ENCODE data around the gene C4orf51.
"Not testable (repeated sequence)": the region's sequence is repeated elsewhere in the genome, so short reads cannot be mapped to it uniquely, and the experiment has no call there.

The C4orf51 gene

DNA sequence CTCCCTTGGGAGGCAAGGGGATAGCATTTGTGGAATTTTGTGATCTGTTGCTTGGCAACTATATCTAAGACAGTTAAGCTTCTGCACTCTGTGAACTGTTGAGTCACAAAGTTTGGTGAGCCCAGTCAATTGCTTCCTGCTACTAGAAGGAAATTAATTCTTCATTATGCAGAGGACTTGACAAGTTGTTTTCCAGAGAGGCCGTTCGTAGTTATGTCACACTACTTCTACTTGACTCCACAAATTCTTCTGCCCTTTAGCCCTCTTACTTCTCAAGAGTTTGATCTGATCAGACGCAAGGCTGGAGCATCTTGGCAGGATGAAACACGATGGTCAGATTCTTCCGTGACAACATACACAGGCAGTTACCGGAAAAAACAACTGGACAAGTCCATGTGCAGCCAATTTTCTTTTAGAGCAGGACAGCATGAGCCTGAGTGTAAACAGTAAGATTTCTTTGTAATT is at the start of gene C4orf51:
Gene C4orf51 (plus strand): TSS at position 156 of the 465 bp plus-strand sequence. CDS start 58 bp downstream, at position 214.
- no peak for DNase-seq (ENCODE audit: low spot score)

DNA sequence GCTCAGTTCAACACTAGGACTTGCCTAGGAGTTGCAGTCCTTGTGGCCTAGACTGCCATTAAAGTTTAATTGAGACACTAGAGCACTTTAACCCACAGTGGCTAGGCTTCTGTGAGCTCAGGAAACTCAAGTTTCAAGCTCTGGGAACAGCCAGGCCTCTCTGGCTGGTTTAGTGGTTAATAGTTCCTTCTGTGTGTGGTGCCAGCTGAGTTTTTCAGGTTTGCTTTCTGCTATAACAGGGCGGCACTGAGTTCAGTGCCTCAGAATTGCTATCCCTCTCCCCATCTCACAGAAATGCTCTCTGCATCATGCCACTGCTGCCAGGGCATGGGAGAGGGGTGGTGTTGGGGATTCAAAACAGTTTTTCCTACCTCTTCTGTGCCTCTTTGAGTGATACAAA is 44.8 kb upstream of the C4orf51 start:
- no peak for DNase-seq (ENCODE audit: low spot score)

DNA sequence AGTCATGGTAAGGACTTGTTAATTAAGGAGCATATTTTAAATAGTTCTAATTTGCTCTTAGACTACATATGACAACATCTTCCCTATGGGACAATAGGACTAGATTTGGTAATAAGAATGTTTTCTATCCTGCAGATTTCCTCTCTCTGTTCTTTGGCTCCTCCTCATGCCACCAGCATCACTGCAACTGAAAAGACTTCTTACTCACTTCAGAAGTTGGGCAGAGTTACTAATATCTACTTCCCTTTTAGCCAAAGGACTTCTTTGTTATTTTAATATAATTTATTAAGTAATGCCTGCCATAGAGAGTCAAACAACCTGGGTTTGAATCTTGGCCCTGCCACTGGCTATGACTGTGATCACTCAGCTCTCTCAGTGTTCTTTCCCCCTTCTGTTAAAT is 44.3 kb upstream of the C4orf51 start:
- no peak for DNase-seq (ENCODE audit: low spot score)

DNA sequence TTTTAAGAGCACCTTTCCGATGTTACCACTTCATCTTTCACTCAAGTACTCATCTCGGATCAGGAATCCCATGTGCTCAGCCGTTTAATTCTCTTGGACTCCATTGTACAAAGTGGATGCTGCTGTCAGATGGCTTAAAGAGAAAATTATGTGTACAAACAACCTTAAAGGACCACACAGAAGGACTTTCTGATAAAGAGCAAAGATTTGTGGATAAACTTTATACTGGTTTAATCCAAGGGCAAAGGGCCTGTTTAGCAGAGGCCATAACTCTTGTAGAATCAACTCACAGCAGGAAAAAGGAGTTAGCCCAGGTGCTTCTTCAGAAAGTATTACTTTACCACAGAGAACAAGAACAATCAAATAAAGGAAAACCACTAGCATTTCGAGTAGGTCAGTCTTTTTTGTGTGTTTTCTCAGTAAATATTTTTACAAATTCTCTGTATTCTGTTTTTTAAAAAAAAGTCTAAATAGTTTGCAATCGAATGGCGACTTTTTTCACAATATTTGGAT is 40.7 kb upstream of the C4orf51 start:
- no peak for DNase-seq (ENCODE audit: low spot score)

DNA sequence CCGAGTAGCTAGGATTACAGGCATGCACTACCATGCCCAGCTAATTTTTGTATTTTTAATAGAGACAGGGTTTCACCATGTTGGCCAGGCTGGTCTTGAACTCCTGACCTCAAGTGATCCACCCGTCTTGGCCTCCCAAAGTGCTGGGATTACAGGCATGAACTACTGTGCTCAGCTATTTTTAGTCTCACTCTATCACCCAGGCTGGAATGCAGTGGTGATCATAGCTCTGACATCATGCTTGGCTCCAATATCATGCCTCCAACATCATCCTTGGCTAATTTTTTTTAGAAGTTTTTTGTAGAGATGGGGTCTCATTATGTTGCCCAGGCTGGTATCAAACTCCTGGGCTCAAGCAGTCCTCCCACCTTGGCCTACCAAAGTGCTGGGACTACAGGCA is 39.7 kb upstream of the C4orf51 start:
- not testable (repeated sequence) for DNase-seq (ENCODE audit: low spot score)

DNA sequence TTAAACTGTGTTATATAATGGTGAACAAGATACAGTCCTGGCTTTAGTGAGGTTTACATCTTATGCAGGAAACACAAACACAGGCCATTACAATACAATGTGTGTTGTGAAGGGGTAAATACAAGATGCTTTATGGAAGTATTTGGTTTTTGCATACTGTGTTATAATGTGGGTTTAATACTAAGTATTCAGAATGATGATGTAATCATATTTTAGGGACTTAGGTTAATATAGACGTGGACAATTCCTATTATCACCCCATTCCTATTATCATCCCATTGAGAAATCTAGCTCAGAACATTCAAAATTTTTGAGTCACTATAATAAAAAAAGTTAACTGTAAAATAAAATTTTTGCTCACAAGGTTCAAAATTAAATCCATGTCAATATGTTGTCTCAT is 36.7 kb upstream of the C4orf51 start:
- DNase-seq (ENCODE audit: low spot score), result no peak

DNA sequence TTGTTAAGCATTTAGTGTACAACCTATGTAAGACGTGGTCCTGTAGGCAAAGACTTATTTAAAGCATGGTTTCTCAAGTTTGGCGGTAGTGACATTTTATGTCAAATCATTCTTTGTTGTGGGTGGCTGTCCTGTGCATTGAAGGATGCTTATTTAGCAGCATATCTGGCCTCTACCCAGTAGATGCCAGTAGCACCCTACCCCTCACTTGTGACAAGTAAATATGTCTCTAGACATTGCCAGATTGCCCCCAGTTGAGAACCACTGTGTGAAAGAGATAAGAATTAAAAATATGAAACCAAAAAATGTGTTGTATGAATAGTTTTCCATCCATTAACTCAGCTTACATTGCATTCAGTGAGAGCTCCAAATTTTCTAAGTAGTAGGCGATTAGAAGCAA is 35.2 kb upstream of the C4orf51 start:
- DNase-seq (ENCODE audit: low spot score), result no peak

DNA sequence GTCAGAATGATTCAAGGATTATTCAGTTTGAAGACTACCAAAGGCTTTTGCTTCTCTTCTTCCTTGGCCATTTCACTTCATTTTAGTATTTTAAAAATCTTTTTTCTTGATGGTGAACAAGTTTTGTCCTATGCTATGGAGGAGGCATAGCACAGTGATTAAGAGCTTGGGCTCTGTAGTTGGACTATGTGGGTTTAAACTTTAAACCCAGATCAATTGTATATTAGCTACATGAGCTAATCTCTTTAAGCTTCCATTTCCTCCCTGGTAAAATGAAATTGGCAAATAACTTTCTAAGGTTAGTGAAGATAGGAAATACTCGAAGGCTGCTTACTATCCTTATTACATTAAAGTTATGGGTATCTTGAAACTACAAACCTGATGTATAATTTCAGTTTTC is 23.8 kb upstream of the C4orf51 start:
- no peak for DNase-seq (ENCODE audit: low spot score)

DNA sequence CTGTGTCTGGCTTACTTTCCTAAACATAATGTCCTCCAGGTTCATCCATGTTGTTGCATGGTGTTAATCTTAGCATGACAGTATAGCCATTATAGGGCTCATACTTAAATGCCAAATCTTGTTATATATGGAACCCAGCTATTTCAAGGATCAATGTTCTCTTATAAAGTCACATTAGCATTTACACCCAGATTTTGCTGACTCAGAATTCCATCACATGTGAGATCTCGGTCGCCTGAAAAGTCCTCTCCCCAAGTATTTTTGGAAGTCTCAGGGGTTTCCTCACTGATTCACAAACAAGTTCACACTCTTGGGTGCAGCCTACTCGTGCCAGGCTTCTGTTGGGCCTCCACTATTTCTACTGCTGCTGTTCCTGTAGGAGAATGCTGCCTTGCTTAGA is 19.9 kb upstream of the C4orf51 start:
- DNase-seq (ENCODE audit: low spot score), result no peak

DNA sequence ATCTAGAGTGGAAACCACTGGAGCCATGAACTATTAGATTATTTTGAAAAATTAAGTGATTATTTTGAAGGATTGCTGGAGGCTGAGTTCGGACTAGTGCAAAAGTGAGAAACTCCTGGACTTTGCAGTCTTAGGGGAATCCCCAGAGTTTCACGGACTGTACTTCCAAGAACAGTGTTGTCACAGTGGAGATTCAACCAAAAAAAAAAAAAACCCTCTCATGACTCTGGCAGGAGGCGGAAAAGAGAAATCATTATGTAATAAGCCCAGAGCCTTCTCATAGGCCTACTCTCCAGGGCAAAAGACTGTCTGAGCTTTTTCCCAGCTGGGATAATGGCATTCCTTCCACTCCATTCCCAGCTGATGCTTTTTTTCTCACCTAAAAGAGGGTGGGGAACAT is 16.8 kb upstream of the C4orf51 start:
- DNase-seq (ENCODE audit: low spot score), result no peak

DNA sequence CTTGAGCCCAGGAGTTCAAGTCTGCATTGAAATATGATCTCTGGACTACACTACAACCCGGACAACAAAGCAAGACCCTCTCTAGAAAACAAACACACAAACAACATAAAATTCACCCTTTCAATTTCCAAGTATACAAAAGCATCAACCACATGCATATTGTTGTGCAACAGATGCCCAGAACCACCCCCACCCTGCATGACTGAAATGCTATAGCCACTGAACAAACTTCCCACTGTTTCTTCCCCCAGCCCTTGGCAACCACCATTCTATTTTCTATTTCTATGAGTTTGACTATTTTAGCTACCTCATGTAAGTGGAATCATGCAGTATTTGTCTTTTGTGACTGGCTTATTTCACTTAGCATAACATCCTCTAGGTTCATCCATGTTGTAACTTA is 14.2 kb upstream of the C4orf51 start:
- no peak for DNase-seq (ENCODE audit: low spot score)

DNA sequence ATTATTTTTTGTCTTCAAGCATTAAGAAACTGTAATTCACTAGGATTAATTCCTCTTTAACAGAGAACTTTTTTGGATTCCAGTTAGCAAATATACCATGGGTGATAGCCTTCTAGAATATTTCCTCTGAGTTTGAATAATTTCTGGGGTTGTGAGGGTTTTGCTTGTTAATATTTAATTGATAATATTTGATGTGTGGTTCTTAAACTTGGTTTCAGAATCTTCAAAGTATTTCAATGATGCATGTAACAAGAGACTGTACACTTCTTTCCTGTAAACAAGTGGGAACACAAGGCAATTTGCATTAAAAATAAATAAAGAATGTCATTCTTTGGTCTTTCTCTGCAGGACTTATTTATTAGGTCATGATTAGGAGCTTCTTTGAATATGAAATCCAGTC is 9.5 kb upstream of the C4orf51 start:
- no peak for DNase-seq (ENCODE audit: low spot score)

DNA sequence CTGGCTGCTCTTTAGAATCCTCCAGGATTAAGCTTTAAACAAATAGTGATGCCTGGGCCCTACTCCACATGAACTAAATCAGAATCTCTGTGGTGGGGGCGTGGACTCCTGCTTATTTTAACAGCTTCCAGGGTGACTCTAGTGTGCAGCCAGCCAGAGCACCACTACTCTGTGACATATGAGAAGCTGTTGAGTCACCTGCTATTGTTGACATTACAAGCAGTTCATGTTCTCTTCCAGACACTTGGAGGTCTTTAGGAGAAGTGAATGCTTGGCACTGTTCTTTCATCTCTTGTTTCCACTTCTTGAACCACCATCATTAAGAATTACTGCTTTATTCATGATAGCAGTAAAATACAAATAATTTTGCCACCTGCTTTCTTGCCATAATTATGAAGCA is 426 bp upstream of the C4orf51 start:
- DNase-seq (ENCODE audit: low spot score), result no peak

DNA sequence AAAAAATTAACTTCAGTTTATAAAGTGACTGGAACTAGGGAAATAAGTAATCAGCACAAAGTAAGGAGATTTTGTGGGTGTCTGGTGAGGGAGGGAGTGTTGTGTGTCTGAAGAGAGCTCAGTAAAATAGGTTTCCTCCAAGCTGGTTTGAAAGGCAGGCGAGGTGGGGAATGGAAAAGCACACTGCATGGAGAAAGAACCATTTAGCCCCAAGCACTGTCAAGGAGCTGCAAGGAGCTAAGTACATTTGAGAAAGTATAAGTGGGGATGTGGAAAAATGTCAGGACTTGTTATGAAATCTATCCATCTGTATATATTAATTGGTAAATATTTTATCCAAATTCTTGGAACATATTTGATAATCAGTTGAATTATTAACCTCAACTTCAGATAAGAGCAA is 956 bp downstream of the C4orf51 start:
- no peak for DNase-seq (ENCODE audit: low spot score)

DNA sequence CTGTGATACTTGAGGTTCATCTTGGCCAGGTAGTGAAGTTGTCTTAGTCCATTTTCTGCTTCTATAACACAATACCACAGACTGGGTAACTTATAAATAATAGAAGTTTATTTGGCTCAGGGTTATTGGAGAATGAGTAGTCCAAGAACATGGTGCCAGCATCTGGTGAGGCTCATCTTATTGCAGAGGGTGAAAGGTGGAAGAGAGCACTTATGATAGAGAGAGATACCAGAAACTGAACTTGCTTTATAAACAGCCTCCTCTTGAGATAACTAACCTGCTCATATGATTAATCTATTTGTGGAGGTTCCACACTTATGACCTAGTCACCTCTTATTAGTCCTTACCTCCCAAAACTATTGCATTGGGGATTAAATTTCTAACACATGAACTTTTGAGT is 1.6 kb downstream of the C4orf51 start:
- no peak for DNase-seq (ENCODE audit: low spot score)

DNA sequence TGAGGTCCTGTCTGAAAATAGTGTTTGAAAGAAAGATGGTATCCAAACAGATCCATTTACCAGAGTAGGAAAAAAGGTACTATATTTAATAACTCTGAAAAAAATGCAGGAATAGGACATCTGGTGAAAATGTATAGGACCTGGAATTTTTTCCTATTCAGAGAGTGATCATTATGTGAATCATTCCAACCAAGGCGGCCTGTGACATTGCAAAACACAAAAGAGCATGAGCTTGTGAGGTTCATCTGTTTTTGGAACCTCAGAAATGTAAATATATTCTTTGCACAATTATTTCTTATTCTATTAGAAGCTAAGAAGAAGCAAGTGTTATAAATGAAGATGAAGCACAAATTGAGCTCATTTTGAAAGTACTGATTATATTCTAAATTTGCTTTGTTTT is 2.0 kb downstream of the C4orf51 start:
- DNase-seq (ENCODE audit: low spot score), result no peak

DNA sequence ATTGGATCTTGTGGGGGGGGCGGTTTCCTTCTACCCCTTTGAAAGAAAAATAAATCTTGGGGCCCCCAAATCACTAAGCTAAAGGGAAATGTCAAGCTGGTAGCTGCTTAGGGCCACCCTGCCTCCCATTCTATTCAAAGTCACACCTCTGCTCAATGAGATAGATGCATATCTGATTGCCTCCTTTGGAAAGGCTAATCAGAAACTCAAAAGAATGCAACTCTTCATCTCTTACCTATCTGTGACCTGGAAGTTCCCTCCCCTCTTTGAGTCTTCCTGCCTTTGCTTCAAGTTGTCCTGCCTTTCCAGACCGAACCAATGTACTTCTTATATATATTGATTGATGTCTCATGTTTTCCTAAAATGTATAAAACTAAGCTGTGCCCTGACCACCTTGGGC is 7.0 kb downstream of the C4orf51 start:
- no peak for DNase-seq (ENCODE audit: low spot score)

DNA sequence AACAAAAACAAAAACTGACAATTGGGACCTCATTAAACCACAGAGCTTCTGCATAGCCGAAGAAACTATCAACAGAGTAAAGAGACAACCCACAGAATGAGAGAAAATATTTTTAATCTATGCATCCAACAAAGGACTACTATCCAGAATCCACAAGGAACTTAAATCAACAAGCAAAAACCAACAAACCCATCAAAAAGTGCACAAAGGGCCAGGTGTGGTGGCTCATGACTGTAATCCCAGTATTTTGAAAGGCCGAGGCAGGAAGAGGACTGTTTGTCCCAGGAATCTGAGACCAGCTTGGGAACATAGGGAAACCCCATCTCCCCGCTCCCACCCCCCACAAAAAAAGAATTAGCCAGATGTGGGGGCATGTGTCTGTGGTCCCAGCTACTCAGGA is 10.7 kb downstream of the C4orf51 start:
- DNase-seq (ENCODE audit: low spot score), result no peak

DNA sequence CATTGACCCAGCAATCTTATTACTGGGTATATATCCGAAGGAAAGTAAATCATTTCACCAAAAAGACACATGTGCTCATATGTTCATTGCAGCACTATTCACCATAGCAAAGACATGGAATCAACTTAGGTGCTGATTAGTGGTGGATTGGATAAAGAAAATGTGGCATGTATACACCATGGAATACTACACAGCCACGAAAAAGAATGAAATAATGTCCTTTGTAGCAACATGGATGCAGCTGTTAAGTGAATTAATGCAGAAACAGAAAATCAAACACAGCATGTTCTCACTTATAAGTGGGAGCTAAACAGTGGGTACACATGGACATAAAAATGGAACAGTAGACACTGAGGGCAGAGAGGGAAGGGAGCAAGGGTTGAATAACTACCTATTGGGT is 11.5 kb downstream of the C4orf51 start:
- DNase-seq (ENCODE audit: low spot score), result not testable (repeated sequence)

DNA sequence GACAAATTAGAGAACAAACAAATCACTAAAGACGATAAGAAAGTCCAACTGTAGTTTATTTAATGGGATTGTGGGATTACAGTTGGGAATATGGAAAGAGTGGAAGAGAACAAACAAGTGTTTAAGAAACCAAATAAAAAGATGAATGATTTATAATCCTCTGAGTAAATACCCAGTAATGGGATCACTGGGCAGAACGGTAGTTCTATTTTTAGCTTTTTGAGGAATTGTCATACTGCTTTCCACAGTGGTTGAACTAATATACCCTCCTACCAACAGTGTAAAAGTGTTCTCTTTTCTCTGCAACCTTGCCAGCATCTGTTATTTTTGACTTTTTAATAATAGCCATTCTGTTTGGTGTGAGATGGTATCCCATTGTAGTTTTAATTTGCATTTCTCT is 15.0 kb downstream of the C4orf51 start:
- no peak for DNase-seq (ENCODE audit: low spot score)

DNA sequence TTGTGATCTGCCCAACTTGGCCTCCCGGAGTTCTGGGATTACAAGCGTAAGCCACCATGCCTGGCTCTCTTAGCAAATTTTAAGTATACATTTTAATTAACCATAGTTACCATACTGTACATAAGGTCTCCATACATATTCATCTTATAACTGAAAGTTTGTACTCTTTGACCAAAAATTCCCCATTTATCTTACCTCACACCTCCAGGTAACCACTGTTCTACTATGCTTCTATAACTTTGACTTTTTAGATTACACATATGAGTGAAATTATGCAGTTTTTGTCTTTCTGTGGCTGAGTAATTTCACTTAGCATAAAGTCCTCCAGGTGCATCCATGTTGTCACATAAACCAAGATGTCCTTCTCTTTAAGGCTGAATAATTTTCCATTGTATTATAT is 17.4 kb downstream of the C4orf51 start:
- DNase-seq (ENCODE audit: low spot score), result no peak

DNA sequence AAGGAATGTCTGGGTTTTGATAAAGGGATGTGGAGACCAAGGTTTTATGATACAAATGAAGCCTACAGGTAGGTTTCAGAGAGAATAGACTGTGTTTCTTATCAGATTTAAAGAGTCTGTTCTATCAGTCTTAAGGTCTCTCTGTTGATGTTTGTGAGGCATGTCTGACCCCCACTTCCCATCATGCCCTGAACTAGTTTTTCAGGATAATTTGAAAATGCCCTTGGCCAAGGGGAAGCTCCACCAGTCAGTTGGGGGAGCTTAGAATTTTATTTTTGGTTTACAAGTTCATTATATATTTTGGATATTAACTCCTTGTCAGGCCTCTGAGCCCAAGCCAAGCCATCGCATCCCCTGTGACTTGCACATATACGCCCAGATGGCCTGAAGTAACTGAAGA is 18.6 kb downstream of the C4orf51 start:
- DNase-seq (ENCODE audit: low spot score), result no peak

DNA sequence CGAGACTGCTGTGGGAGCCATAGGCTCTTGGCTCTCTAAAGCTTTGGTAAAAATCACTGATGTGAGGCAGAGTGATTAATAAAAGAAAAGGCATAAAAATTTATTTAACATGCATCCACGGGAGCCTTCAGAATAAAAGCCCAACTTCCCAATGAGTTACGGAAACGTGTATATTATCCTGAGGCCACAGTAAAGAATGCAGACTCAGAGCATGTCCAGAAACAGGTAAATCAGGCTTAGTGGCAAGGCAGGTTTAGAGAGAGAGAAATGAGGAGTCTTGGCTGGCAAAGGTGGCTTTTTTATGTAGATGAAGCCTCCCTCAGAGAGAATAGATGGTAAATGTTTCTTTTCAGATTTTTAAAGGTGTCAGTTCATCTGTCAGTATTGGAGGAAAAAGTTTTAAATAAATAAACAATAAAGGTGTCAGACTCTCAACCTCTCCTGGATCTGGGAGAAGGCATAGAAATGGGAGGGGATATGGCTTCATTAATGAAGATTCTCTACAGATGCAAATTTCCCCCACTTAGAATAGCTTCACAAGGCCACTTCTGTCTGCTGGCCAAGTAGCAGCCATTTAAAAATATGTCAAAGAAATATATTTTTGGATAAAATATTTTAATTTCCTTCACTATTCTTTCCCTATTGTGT is 24.0 kb downstream of the C4orf51 start:
- DNase-seq (ENCODE audit: low spot score), result no peak

DNA sequence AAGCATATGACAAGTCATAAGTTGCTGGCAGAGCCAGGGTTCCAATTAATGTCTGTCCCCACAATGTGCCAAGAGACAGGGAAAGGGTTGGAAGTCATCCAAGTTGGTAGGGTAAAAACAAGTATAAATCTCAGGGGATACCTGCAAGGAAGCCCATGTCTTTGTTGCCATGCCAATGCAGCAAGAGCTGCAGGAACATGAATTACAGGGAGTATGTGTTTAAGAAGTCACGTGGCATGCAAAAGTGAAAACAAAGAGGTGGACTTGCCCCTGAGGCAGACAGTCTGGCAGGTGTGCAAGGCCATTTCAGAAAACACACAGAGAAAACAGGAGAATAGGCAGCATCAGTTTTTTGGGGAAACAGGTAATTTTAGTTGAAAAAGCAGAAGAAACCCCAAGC is 29.4 kb downstream of the C4orf51 start:
- no peak for DNase-seq (ENCODE audit: low spot score)
